Retinal pigment epithelial cell (primary cell): Measurements from ENCODE around the gene TACC3.
A peak's percentile ranks its signal among the peaks of the same experiment; 100 is the strongest.

Experiments
- DNase-seq: peaks from one replicate; pipeline ENCODE4 v3.0.0-alpha.2; 2010; ENCODE audit warnings: low read depth
- H3K4me3 ChIP-seq: 2 replicates; pipeline ENCODE4 v1.5.1; 2011; ENCODE audit warnings: mild to moderate bottlenecking, low read length, control low read depth, moderate library complexity
- CTCF ChIP-seq: conservative IDR thresholded peaks from 2 replicates; pipeline ENCODE4 v1.5.1; 2011; ENCODE audit warnings: low read depth, low read length, control low read depth, inconsistent platforms

Gene TACC3

GRCh38 chr4:1789552-1789951 is 68.2 kb downstream of the TACC3 start:
- H3K4me3 ChIP-seq, result no peak overlapping the region
- no peak for TF ChIP-seq CTCF
- no peak for DNase-seq

GRCh38 chr4:1790005-1790404 is 68.7 kb downstream of the TACC3 start:
- TF ChIP-seq CTCF, result no peak
- DNase-seq, result no peak
- no peak overlapping the region for H3K4me3 ChIP-seq

GRCh38 chr4:1792158-1792831 is 71.0 kb downstream of the TACC3 start:
- H3K4me3 ChIP-seq, result no peak overlapping the region
- no peak for TF ChIP-seq CTCF
- DNase-seq, result no peak

GRCh38 chr4:1792832-1793495 is 71.6 kb downstream of the TACC3 start, which contains the start of gene FGFR3:
Gene FGFR3, plus strand, starts transcription at chr4:1793293. Its CDS starts 642 bp downstream, at chr4:1793935.
- DNase-seq, result no peak
- peak within 1 kb of the TSS; percentile 5 for H3K4me3 ChIP-seq
- TF ChIP-seq CTCF, result no peak

- no peak overlapping the region for H3K4me3 ChIP-seq
- DNase-seq, result no peak
These were observed 72.1 kb downstream of the TACC3 start for GRCh38 chr4:1793496-1793840.

GRCh38 chr4:1793940-1794808 is 72.9 kb downstream of the TACC3 start:
- no peak for DNase-seq
- no peak for TF ChIP-seq CTCF
- H3K4me3 ChIP-seq, result peak overlapping the region; percentile 5

More at GRCh38 chr4:1793496-1793840, 72.1 kb downstream of the TACC3 start:
- no peak for TF ChIP-seq CTCF
